Sigmoid colon (tissue), 4 donors: ENCODE results near the gene TRIM40.

Experiments used
- EP300 ChIP-seq, 4 donors: sonication (generic); formaldehyde crosslinking; IDR thresholded peaks; one replicate each; pipeline ENCODE4 v1.6.1; 2017; ENCODE audit warnings: antibody characterized with exemption in 4 of 4
- POLR2A ChIP-seq, 2 donors: fragments of 450-650 bp; IDR thresholded peaks; one replicate each; pipeline ENCODE4 v1.6.1; 2016; ENCODE audit warnings: antibody characterized with exemption in 2 of 2, mild to moderate bottlenecking in 2 of 2, moderate library complexity in 2 of 2
- POLR2AphosphoS5 ChIP-seq, 4 donors: sonication (generic); formaldehyde crosslinking; IDR thresholded peaks; one replicate each; pipeline ENCODE4 v1.6.1; 2017; ENCODE audit warnings: antibody characterized with exemption in 4 of 4
- TF ChIP-seq, protein P1 (sequence below), 4 experiments: fragments of 450-650 bp in 3 of 4; fragments of 200-600 bp in 1 of 4; IDR thresholded peaks; one replicate each; pipeline ENCODE4 v1.5.1; 2016 to 2019; ENCODE audit warnings: antibody characterized with exemption in 4 of 4, mild to moderate bottlenecking in 3 of 4, moderate library complexity in 2 of 4

- TF ChIP-seq, protein P1, sequence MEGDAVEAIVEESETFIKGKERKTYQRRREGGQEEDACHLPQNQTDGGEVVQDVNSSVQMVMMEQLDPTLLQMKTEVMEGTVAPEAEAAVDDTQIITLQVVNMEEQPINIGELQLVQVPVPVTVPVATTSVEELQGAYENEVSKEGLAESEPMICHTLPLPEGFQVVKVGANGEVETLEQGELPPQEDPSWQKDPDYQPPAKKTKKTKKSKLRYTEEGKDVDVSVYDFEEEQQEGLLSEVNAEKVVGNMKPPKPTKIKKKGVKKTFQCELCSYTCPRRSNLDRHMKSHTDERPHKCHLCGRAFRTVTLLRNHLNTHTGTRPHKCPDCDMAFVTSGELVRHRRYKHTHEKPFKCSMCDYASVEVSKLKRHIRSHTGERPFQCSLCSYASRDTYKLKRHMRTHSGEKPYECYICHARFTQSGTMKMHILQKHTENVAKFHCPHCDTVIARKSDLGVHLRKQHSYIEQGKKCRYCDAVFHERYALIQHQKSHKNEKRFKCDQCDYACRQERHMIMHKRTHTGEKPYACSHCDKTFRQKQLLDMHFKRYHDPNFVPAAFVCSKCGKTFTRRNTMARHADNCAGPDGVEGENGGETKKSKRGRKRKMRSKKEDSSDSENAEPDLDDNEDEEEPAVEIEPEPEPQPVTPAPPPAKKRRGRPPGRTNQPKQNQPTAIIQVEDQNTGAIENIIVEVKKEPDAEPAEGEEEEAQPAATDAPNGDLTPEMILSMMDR (IDR thresholded peaks at IDR 0.05) = no peak
- TF ChIP-seq POLR2AphosphoS5 (IDR thresholded peaks at IDR 0.05) (no peak), POLR2A (IDR thresholded peaks at IDR 0.05) (no peak), EP300 (IDR thresholded peaks at IDR 0.05) (no peak)
These were observed 14.1 kb downstream of the TRIM40 start for GRCh38 chr6:30149858-30150550.
